Measurements from ENCODE around the gene ANXA6. TPM values are rescaled to one million over a fixed set of nuclear protein-coding genes. Genes with fewer than 3 reads are reported as not detected.

The ANXA6 gene
- total RNA-seq, 3 donors from 2014 or later (not counting 1 experiment from before 2014, with no cell fraction given): 504 to 629 (median 535) TPM

DNA sequence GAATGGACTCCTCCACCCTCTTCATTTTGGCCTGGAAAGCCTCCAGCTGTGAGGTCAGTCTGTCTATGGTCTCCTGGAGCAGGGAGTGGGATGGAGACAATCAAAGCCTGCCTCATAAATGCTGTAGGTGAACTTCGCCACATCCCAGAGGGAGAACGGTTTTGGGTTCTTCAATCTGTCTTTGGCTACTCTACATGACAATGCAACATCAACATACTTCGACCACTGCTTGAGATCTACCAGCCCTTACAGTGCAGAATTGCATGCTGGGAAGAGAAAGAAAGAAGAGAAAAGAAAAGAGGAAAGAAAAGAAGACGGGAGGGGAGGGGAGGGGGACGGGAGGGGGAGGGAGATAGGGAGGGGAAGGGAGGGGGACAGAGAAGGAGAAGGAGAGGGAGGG is 28.5 kb upstream of the ANXA6 start:
- Mint-ChIP-seq H3K4me1 (peaks cover 30 to 32% of the 10 kb centered on the region in 2 donors), H3K4me3 (no peak overlapping the region), H3K27me3 (ENCODE audit: low read depth in 2 of 2) (no peaks in the 10 kb centered on the region), H3K36me3 (peaks cover 22% of the 10 kb centered on the region), H3K27ac (peak overlapping the region in 1 of 2 donors; percentile 33), H3K9me3 (peaks cover 2 to 5% of the 10 kb centered on the region in 2 donors)
- ATAC-seq: no peak
- Histone ChIP-seq H3K27me3 (ENCODE audit: control insufficient read depth, insufficient read depth, low read length) (no peaks in the 10 kb centered on the region), H3K27ac (ENCODE audit: low read length) (no peak overlapping the region), H3K4me3 (ENCODE audit: low read length) (no peak overlapping the region), H3K36me3 (ENCODE audit: control insufficient read depth, insufficient read depth, low read length) (peaks cover 82% of the 10 kb centered on the region), H3K9me3 (ENCODE audit: control insufficient read depth, insufficient read depth, low read length) (no peaks in the 10 kb centered on the region), H3K4me1 (ENCODE audit: control insufficient read depth, insufficient read depth, low read length) (no peaks in the 10 kb centered on the region)
- 88% methylated on average over 5 of the region's 5 CpGs for WGBS (ENCODE audit: insufficient coverage)
- no peak for TF ChIP-seq CTCF (IDR thresholded peaks at IDR 0.05)
- intact Hi-C loops (cut with micrococcal nuclease): no loop called here
- no peak for DNase-seq

- intact Hi-C loops (cut with micrococcal nuclease): no loop called here
- no peak overlapping the region for H3K27ac ChIP-seq (ENCODE audit: low read length)
- WGBS (ENCODE audit: insufficient coverage): 82% methylated on average over 7 of the region's 10 CpGs
- H3K4me3 Mint-ChIP-seq: no peak overlapping the region
- DNase-seq (no peak), ATAC-seq (no peak)
- H3K4me1 ChIP-seq (ENCODE audit: control insufficient read depth, insufficient read depth, low read length): no peaks in the 10 kb centered on the region
- no peaks in the 10 kb centered on the region for H3K9me3 ChIP-seq (ENCODE audit: control insufficient read depth, insufficient read depth, low read length)
- H3K27ac Mint-ChIP-seq: peak overlapping the region in 1 of 2 donors; percentile 45
- H3K27me3 ChIP-seq (ENCODE audit: control insufficient read depth, insufficient read depth, low read length): no peaks in the 10 kb centered on the region
- peaks cover 0 to 5% of the 10 kb centered on the region in 2 donors for H3K9me3 Mint-ChIP-seq
- TF ChIP-seq CTCF (IDR thresholded peaks at IDR 0.05): no peak
- H3K36me3 Mint-ChIP-seq: peaks cover 10% of the 10 kb centered on the region
- H3K4me3 ChIP-seq (ENCODE audit: low read length): no peak overlapping the region
- H3K27me3 Mint-ChIP-seq (ENCODE audit: low read depth in 2 of 2): no peaks in the 10 kb centered on the region
- H3K4me1 Mint-ChIP-seq: peaks cover 16 to 24% of the 10 kb centered on the region in 2 donors
- peaks cover 84% of the 10 kb centered on the region for H3K36me3 ChIP-seq (ENCODE audit: control insufficient read depth, insufficient read depth, low read length)
Measured at GRCh38 chr5:151184316-151185042, 26.9 kb upstream of the ANXA6 start.

GRCh38 chr5:151183456-151184245 is 26.1 kb upstream of the ANXA6 start:
- Mint-ChIP-seq H3K36me3 (peaks cover 2% of the 10 kb centered on the region), H3K27ac (peak overlapping the region in 1 of 2 donors; percentile 45), H3K9me3 (no peaks in the 10 kb centered on the region), H3K4me3 (no peak overlapping the region), H3K27me3 (ENCODE audit: low read depth in 2 of 2) (no peaks in the 10 kb centered on the region), H3K4me1 (peaks cover 13 to 23% of the 10 kb centered on the region in 2 donors)
- Histone ChIP-seq H3K27me3 (ENCODE audit: control insufficient read depth, insufficient read depth, low read length) (no peaks in the 10 kb centered on the region), H3K27ac (ENCODE audit: low read length) (no peak overlapping the region), H3K4me1 (ENCODE audit: control insufficient read depth, insufficient read depth, low read length) (no peaks in the 10 kb centered on the region), H3K36me3 (ENCODE audit: control insufficient read depth, insufficient read depth, low read length) (peaks cover 84% of the 10 kb centered on the region), H3K4me3 (ENCODE audit: low read length) (no peak overlapping the region), H3K9me3 (ENCODE audit: control insufficient read depth, insufficient read depth, low read length) (no peaks in the 10 kb centered on the region)
- no peak for TF ChIP-seq CTCF (IDR thresholded peaks at IDR 0.05)
- 96% methylated on average over 6 of the region's 7 CpGs for WGBS (ENCODE audit: insufficient coverage)
- ATAC-seq: no peak
- intact Hi-C loops (cut with micrococcal nuclease): no loop called here
- DNase-seq: no peak

Measured in natural killer cell (primary cell).